Activated effector memory CD4-positive, alpha-beta T cell treated with anti-CD3 and anti-CD28 coated beads, Interleukin-2, amount 50 U/mL, for 16 hours (primary cell): ENCODE measurements around the gene TMOD3.
"Not testable (repeated sequence)": the region's sequence is repeated elsewhere in the genome, so short reads cannot be mapped to it uniquely, and the experiment has no call there.

Experiments
- DNase-seq: peaks from one replicate; pipeline ENCODE4 v3.0.0-alpha.2; 2020

Gene TMOD3

DNA sequence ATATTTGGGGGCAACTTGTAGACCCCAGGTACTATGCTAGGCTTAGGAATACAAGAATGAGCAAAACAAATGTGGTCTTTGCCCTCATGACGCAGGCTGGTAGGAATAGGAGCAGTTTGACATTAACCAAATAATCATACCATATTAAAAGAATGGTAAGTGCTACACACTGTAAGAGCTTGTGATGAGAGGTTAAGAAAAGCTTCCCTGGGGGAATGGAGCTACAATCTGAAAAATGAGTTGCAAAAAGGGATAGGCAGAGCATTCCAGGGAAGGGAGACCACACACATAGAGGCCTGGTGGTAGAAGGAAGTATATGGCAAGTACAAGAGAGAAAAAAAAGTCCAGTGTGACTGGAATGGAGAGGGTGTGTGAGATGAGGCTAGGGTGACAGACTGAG is 37.3 kb downstream of the TMOD3 start:
- no peak for DNase-seq

DNA sequence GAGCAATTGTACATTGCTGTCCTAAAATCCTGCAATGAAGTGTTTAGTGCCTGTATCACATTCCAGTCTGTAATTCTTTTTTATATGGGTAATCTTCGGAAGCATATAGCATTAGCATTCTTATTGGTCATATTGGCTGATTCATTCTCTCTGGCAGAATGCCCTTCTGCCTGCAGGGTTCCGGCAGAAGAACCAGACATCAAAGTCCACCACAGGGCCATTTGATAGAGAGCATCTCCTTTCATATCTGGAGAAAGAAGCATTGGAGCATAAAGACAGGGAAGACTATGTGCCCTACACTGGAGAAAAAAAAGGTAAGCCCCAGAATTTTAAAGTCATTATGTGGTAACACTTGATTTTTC is 39.6 kb downstream of the TMOD3 start:
- DNase-seq: no peak

DNA sequence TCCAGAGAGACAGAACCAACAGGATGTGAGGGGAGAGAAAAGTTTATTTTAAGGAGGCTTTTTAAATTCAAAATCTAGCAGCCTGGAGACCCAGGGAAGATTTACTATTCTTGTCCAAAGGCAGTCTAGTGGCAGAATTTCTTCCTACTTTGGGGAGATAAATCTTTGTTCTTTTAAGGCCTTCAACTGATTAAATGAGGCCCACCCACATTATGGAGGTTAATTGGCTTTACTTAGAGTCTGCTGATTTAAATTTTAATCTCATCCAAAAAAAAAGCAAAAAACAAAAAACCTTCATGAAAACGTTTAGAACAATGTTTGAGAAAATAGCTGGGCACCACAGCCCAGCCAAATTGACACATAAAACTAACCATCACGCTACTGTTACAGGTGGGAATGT is 41.3 kb downstream of the TMOD3 start:
- DNase-seq: no peak

DNA sequence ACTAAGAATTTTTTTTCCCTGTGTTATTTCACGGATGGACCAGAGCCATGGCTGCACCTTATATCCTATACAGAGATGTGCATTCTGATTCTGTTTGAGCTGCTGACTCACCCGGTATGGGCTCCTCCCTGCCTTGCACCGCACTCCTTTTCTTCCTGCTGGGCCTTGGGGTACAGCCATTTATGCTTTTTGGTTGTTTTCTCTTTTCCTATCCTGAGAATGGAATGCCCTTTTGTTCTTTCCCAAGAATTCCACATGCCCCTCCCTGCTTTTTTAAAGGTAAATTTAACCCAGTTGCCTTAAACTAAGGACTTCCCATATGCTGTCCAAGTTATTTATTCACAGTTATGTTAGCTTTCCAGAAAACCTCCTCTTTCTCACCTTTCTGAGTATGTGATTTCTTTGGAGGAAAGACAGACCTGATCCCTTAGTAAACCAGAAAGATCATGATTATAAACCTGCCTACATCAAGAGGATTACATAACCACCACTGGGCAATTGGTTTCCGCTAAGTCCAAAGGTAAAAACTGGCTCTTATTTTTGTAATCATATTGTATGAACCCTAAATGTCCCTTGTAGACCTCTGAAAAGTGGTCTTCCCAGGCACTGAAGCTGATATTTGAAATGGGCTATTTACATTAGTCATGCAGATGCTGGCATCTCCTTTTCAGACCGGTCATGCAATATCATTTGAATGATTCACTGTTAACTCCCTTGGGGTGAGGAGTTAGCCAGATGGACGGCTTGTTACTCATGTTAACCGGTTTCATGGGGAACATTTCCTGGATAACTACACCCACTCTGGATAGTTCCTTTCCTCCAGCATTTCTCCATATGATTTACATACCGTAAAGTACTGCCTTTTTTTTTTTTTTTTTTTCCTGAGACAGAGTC is 45.5 kb downstream of the TMOD3 start:
- no peak for DNase-seq

DNA sequence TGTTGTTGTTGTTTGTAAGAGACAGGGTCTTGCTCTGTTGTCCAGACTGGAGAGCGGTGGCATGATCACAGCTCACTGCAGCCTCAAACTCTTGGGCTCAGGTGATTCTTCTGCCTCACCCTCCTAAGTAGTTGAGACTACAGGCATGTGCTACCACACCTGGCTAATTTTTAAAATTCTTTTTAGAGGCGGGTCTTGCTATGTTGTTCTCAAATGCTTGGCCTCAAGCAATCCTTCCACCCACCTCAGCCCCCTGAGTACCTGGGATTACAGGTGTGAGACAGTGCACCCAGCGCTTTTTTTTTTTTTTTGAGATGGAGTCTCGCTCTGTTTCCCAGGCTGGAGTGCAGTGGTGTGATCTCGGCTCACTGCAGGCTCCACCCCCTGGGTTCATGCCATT is 46.7 kb downstream of the TMOD3 start:
- no peak for DNase-seq

DNA sequence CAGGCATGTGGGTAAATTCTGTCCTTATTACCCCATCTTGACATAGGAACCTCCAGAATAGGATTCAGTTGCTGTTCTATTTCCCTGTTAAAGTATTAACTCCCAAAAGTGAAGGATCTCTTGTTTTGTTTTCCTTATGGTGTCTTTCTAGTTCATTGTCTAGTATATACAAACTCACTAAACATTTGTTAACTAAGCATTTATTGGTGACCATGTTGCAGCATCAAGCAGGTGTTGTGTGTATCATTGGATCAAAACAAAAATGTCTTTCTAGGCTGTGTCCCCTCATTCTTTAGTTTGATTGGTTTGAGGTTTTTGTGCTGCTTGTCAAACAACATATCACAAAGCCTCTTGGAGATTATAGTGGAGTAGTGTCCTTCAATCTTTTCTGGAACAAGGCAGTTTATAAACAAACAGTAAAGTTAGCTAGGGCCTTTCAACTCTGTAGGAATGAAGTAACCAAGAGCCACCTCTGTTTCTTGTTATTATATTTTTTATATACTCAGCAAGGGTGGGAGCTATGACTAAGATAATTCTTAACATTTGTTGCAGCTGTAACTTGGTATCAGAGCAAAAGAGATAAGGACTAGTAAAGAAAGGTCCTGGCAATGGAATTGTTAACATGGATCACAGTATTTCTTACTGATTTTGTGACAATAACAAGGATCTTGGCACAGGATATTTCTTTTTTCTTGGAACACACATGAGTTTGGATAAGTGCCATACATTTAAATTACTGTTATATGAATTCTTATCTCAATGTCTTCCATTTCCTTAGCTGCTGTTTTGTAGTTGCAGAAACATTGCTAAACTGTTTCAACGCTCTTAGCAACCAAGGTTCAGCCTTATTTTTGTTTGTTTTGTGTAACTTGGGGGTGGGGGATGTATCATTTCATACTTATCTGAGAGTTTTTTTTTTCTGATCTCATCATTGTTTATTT is 49.3 kb downstream of the TMOD3 start:
- DNase-seq: no peak

DNA sequence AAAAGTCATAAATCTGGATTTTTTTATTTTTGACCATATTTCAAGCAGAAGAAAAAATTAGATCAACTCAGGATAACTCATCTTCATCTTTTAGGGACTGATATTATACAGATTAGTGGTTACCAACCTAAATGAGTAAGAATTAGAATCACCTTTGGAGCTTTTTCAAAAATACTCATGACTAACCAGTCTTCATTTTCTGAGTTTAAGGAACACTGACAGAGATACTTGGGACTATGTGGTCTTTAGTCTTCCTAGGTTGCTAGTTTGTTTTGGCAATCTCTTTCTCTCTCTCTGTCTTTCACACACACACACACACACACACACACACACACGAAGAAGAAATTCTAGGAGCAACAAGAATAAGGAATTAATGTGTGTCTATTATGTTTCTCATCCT is 50.1 kb downstream of the TMOD3 start:
- no peak for DNase-seq

DNA sequence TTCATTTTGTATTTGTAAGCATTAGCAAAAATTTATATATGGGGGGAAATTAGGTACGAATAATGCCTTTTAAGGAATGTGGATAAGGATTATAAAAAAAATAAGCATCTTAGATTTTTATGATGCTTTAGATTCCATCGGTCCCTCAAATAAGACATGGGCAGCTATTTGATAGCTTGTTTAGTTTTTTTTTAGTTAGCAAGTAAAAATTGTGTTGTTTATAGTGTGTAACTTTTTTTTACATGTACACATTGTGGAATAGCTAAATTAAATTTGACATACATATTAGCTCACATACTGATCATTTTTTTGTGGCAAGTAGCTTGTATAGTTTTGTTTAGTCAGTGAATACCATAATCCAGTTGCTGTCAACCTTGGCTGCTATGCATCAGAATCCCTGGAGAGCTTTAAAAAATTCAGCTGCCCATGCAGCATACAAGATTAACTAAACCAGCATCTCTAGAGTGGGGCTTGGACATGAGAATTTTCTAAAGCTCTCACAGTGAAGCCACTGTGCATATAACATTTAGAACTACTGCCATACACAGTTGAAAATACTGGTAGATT is 53.9 kb downstream of the TMOD3 start:
- no peak for DNase-seq

DNA sequence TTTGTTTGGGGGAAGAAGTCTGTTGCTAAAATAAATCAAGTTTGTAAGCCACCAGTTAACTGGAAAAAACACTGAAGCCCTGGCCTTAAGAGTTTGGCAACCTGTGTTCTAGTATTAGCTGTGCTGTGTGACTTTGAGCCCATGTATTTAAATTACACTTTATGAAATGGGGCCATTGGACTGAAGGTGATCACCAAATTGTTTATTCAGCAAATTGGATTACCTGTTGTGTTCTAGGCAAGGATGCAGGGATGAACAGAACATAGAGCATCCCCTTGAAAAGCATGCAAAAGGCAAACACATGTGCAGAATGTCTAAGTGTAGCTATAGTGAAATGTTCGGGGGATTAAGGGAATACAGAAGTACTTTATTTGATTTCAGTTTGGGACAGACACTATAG is 54.6 kb downstream of the TMOD3 start:
- DNase-seq: no peak

DNA sequence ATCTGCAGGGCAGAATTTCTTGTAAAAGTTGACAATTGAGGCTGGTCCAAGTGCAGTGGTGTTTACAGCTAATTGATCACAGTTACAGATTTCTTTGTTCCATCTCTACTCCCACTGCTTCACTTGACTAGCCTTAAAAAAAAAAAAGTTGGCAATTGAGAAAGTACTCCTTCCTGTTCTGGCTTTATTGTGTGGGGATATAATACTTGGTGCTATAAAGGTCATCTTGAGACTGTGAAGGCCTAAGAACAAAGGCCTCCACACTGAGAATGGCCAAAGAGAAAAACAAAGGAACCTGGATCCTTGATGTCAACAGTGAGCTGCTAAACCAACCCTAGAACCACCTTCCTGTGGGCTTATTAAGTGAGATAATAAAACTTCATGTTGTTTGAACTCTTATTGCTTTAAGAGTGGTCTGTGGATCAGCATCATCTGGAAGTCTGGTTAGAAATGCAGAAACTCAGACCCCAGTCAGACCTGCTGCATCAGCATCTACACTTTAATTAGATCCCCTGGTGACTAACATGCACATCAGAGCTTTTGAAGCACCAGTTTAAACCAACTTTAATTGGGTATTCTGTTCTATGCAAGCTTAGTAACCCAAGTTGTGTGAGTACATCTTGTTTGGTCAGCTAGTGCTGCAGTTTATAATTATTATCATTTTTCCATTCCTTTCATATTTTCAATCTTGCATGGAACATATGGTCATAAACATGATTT is 55.2 kb downstream of the TMOD3 start:
- no peak for DNase-seq

DNA sequence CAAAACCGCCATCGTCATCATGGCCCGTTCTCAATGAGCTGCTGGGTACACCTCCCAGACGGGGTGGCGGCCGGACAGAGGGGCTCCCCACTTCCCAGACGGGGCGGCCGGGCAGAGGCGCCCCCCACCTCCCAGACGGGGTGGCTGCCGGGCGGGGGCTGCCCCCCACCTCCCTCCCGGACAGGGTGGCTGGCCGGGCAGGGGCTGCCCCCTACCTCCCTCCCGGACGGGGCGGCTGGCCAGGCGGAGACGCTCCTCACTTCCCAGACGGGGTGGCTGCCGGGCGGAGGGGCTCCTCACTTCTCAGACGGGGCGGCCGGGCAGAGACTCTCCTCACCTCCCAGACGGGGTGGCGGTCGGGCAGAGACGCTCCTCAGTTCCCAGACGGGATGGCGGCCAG is 56.3 kb downstream of the TMOD3 start:
- DNase-seq: not testable (repeated sequence)

DNA sequence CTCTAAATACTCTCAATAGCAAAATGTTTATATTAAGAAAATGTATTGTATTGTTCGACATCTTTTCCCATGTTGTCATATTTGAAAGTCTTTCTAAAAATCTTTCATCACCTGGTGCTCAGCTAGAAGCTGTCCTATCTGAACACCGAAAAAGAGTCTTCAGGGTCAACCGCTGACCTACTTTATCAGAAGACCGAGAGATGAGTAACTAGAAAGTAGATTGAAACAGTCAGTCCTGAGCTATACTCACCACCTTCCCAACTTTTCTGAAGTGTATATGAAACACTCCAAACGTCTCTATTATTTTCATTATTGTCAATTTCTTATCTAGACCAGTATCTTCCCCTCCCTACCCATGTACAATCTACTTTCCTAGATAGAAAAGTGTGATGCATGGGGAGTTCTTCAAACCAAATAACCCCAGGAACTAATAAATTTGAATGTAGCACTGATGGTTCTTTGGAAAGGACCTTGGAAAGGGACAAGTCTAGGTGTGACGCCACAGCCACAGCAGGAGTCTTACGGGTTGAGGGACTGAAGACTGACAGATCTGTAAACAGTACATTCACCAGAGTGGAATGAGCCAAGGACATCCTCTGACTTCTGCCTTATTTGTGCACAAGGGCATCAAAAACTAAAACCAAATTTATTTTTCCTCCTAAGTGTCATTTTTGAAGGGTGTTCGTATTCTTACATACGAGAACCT is 58.6 kb downstream of the TMOD3 start:
- no peak for DNase-seq

DNA sequence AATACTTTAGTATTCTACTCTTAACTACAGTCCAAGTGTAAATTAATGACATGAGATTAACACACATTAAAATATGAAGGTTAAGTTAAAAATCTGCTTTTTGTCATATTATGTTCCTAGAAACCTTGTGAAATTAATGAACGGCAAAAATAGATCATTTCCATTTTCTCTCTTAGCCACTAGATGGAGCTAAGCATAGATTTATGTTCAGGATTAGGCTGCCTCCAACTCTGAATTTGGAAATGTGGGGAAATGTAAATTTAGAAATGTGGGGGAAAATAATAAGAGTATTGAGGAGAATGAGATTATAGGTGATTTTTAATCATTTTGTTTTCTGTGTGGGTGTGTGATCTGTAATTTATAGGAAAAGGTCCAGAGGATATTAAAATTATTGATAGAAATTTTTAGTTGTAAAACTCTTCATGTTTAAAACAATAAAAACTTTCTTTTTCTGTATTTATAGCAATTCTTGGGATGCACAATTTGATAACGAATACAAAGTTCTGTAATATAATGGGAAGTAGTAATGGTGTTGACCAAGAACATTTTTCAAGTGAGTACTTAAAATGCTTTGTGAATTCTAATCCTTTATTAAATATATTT is 59.2 kb downstream of the TMOD3 start:
- no peak for DNase-seq

DNA sequence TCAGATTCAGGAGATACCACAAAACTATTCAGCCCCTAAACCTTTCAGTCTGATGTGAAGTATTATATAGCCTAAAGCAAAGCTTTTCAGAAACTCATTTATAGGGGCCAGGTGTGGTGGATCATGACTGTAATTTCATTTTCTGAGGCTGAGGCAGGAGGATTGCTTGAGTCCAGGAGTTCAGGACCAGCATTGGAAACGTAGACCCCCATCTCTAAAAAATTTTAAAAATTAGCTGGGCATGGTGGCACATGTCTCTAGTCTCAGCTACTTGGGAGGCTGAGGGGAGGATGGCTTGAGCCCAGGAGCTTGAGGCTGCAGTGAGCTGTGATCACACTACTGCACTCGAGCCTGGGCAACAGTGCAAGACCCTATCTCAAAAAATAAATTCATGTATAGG is 60.0 kb downstream of the TMOD3 start:
- DNase-seq: no peak

DNA sequence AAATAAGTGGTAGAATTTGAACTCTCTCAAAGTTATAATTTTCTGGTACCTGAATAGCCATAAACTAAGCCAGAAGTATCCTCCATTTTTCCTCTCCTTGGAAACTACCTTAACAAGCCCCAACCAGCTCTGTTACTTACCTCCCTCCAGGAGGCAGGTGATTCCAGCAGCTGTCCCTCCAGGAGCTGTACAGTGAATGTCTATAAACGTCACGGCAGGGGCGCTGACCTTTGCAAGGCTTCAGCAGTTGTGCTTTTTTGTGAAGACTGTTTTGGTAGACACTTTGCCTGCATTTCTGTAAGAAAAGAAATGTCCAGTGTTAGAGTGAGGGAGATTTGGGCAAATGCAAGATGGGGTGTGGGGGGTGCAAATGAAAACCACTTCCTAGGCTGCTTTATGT is 75.0 kb downstream of the TMOD3 start:
- DNase-seq: no peak

DNA sequence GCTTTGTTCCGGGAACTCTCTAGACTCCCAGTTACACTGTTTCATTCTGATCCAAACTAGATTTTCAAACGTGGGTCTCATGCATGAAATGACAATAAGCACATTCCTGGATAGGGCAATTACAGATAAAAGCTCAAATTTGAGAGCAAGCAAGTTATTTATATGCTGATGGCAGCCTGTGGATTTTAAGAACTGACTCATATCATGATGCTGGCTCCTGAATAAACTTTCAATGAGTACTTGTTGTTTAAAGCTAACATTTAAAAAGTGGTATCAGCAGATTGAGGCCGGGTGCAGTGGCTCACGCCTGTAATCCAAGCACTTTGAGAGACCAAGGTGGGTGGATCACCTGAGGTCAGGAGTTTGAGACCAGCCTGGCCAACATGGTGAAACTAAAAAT is 75.5 kb downstream of the TMOD3 start:
- no peak for DNase-seq

DNA sequence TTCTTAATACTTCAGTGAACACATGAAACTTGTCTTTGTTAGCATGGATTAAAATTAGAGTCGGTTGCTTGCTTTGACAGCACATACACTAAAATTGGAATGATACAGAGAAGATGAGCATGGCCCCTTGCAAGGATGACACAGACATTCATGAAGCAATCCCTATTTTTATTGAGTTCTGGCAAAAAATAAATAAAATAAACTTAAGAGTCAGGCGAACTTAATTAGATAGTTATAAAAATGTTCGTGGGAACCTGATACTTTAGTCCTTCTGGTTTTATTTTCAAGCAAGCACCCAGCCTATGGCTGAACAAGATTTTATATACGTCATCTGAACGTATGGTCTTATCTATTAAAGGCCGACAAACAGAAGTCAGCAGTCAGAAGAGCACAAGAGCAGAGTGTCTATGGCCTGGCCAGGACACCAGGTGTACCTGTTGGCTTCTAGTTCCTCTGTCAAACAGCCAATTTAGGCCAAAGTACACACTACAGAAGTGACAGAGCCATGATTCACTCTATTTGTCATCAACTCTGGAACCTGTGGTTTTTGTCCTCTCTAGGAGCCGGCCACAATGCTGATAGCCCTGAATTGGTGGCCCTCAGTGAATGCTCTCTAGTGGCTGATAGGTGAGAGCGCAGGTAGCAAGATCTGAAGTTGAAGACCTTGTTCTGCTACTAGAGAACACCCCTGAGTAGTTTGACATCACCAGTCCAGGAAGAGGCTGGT is 77.8 kb downstream of the TMOD3 start:
- DNase-seq: no peak

DNA sequence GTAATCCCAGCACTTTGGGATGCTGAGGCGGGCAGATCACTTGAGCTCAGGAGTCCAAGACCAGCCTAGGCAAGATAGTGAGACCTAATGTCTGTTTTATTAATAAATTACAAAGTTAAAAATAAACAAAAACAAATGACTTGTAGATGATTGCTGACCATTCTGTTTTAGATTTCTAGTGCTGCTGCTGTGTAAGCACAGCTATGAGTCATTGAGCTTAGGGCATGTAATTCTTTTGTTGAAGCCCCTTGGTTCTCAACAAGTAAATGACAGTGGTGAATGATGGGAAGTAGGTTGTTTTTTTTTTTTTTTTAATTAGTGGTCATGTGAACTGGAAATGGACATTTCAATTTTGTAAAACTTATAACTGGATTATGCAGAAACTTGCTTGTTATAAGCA is 78.9 kb downstream of the TMOD3 start:
- DNase-seq: no peak

DNA sequence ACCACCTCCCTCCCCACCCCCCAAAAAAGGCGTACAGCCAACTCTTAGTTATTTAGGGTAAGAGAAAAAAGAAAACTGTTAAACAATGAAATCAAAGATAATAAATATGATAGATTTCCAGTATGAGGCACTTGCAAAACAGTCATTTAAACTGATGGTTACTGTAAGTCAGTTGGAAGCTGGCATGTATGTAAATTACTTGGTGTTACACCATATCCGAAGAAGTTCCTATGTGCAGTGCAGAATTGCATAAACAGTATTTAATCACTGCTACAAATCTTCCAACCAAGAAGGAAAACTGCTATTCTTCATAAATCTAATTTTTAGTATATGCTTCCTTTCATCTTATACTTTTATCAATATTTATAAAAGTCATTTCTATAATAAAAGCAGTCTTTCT is 80.1 kb downstream of the TMOD3 start:
- DNase-seq: no peak

DNA sequence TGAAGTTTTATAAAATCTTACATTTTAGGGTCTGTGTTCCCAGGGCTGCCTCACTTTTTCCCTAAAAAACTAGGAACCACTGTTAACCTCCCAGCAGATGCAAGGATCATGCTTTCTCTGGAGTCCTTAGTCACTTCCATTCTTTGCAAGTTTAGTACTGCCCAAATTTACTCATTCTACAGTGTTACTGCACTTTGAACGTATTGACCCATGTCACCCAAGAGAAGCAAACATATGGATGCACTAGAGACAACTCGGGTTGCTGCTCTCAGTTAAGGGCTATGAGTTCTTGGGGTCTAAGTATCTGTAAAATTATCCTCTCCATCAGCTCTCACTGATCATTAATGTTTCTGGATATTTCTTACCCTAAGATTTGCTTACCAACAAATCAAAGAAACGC is 83.1 kb downstream of the TMOD3 start:
- DNase-seq: no peak

DNA sequence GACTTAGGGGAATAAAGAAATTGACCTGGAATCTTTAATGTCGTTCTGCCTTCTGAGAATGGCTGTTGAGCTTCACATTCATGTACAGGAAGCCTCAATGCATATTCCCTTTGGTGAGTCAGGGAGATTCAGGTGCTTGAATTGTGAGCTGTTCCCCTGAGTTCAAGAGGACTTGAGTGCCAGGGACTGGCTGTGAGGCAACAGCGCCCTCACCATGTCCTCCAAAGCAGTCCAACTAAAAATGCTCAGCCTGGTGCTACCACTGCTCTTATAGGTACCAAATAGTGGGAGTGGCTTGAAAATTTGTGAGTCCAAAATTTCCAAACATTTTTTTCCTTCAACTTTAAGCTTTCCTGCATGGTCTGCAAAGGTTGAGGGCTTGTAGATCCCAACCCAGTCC is 88.0 kb downstream of the TMOD3 start:
- DNase-seq: no peak
